GM23338 (cell line): ENCODE results near the gene EZH1. TPM values are rescaled to one million over a fixed set of nuclear protein-coding genes. Genes with fewer than 3 reads are reported as not detected.

Experiments
- ATAC-seq: fragments of 200-7000 bp; cut with Tn5 transposase; 3 replicates; pipeline ENCODE4 v1.9.1; 2020
- DNase-seq: peaks from one replicate; pipeline ENCODE4 v3.0.0-alpha.2; 2015; ENCODE audit warnings: low spot score
- H2AFZ ChIP-seq: fragments of 200-600 bp; sonication (generic); 2 replicates; pipeline ENCODE4 v1.8.0; 2016; ENCODE audit warnings: antibody characterized with exemption, mild to moderate bottlenecking, moderate library complexity
- H3F3A ChIP-seq: fragments of 200-600 bp; sonication (generic); replicated peaks from 2 replicates; pipeline ENCODE4 v1.8.0; 2017; ENCODE audit warnings: antibody characterized with exemption, mixed run types, low read depth
- H3K27ac ChIP-seq: fragments of 200-600 bp; sonication (generic); 2 replicates; pipeline ENCODE4 v1.6.1; 2016; ENCODE audit warnings: low read depth
- H3K27me3 ChIP-seq: fragments of 200-600 bp; sonication (generic); 2 replicates; pipeline ENCODE4 v1.8.0; 2016; ENCODE audit warnings: mild to moderate bottlenecking, mixed run types, moderate library complexity; ENCODE audit not compliant: insufficient read depth
- H3K36me3 ChIP-seq: fragments of 200-600 bp; sonication (generic); 2 replicates; pipeline ENCODE4 v1.8.0; 2016; ENCODE audit warnings: mild to moderate bottlenecking; ENCODE audit not compliant: insufficient read depth
- H3K4me1 ChIP-seq: fragments of 200-600 bp; sonication (generic); 2 replicates; pipeline ENCODE4 v1.8.0; 2016; ENCODE audit warnings: mild to moderate bottlenecking, moderate library complexity; ENCODE audit not compliant: insufficient read depth
- H3K4me2 ChIP-seq: fragments of 200-600 bp; sonication (generic); 2 replicates; pipeline ENCODE4 v1.7.1; 2017; ENCODE audit warnings: mixed run types
- H3K4me3 ChIP-seq: fragments of 200-600 bp; sonication (generic); 2 replicates; pipeline ENCODE4 v1.6.1; 2016; ENCODE audit warnings: mixed run types
- H3K79me2 ChIP-seq: fragments of 200-600 bp; sonication (generic); replicated peaks from 2 replicates; pipeline ENCODE4 v1.8.0; 2017; ENCODE audit warnings: mild to moderate bottlenecking; ENCODE audit not compliant: insufficient read depth
- H3K9me2 ChIP-seq: fragments of 200-600 bp; sonication (generic); 2 replicates; pipeline ENCODE4 v1.8.0; 2017; ENCODE audit not compliant: insufficient read depth
- H4K20me1 ChIP-seq: fragments of 200-600 bp; sonication (generic); replicated peaks from 2 replicates; pipeline ENCODE4 v1.8.0; 2017; ENCODE audit warnings: mild to moderate bottlenecking; ENCODE audit not compliant: insufficient read depth
- H3K27ac Mint-ChIP-seq: 2 replicates; pipeline ENCODE4 v1.8.0; 2020; ENCODE audit warnings: inconsistent platforms, mild to moderate bottlenecking, moderate library complexity, mixed read lengths
- H3K27me3 Mint-ChIP-seq: 3 replicates; pipeline ENCODE4 v1.8.0; 2022; ENCODE audit warnings: low read depth, mild to moderate bottlenecking, moderate library complexity, mixed read lengths, inconsistent platforms; ENCODE audit not compliant: insufficient read depth, poor library complexity
- H3K36me3 Mint-ChIP-seq: 3 replicates; pipeline ENCODE4 v1.8.0; 2021; ENCODE audit warnings: low read depth, mild to moderate bottlenecking, inconsistent platforms, moderate library complexity, mixed read lengths
- H3K4me1 Mint-ChIP-seq: 3 replicates; pipeline ENCODE4 v1.8.0; 2020; ENCODE audit warnings: mild to moderate bottlenecking, inconsistent platforms, mixed read lengths
- H3K4me3 Mint-ChIP-seq: 3 replicates; pipeline ENCODE4 v1.8.0; 2021; ENCODE audit warnings: moderate library complexity, mild to moderate bottlenecking, inconsistent platforms, mixed read lengths
- H3K9me3 Mint-ChIP-seq: 3 replicates; pipeline ENCODE4 v1.8.0; 2020; ENCODE audit warnings: moderate library complexity, mild to moderate bottlenecking, inconsistent platforms, mixed read lengths
- STAT1 ChIP-seq: IDR thresholded peaks from one replicate; pipeline ENCODE4 v1.6.1; 2016; ENCODE audit warnings: antibody characterized with exemption; ENCODE audit not compliant: unreplicated experiment
- polyA plus RNA-seq: library from polyadenylated mRNA; unstranded; fragments of >200 nt; fragmentation: Nextera tagmentation; extraction: Ambion mirVana; gene quantifications from 2 replicates; pipeline ENCODE4 v1.2.1, GENCODE V29; 2016
- total RNA-seq: library from RNA; depleted of rRNA; stranded (reverse); fragments of >200 nt; shearing (Covaris generic); gene quantifications from 2 replicates; pipeline ENCODE4 v1.2.3, GENCODE V29; 2014
- TF ChIP-seq, protein P1 (sequence below), 2 experiments: fragments of 200-600 bp in 1 of 2; sonication (generic) in 1 of 2; conservative IDR thresholded peaks; 2 replicates each; pipeline versions ENCODE4 v1.5.1 to v1.6.1; 2016 to 2017; ENCODE audit warnings: antibody characterized with exemption in 2 of 2, low read depth in 2 of 2, mild to moderate bottlenecking in 2 of 2, moderate library complexity in 1 of 2
- TF ChIP-seq, protein P2 (sequence below): fragments of 250-450 bp; sonication (Bioruptor Pico); IDR thresholded peaks from 2 replicates; pipeline ENCODE4 v1.5.0; 2020; ENCODE audit warnings: mild to moderate bottlenecking, moderate library complexity

The EZH1 gene
- total and polyA plus RNA-seq, 2 experiments from 2014 or later = 16.9 to 18.0 TPM

DNA sequence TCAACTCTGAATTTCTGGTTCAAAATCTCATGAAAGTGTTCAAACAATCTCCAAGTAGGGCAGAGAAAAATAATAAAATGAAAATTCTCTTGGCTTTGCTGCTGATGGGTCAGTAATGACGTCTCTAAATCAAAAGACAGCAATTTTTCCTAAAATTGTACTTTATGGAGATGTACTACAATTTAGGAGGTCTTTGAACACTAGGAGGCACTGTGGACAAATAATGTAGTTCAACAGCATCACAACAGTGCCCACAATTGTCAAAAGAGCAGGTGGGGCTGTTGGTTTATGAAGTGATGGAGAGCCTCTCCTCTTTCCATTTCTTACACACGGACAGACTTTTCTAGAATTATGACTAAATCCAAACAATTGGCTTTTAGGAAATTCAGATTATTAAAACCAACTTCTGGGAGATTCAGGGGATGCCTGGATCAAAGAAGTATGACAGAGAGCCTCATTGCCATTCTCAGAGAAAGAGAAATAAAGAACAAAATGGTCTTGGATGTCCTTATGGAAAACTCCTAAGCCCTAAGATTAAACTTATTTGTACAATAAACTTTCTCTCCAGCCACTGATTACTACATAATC lies 23.8 kb downstream of the EZH1 start:
- no peaks in the 10 kb centered on the region for H3K4me1 ChIP-seq
- peaks cover 13% of the 10 kb centered on the region for H3K36me3 ChIP-seq
- no peak overlapping the region for H2AFZ ChIP-seq
- H3K4me2 ChIP-seq = no peak overlapping the region
- no peaks in the 10 kb centered on the region for H3K9me2 ChIP-seq
- peak; percentile 87 for DNase-seq
- no peaks in the 10 kb centered on the region for H3K9me3 Mint-ChIP-seq
- no peaks in the 10 kb centered on the region for H3F3A ChIP-seq
- H3K36me3 Mint-ChIP-seq = peaks cover 46% of the 10 kb centered on the region
- no peaks in the 10 kb centered on the region for H3K79me2 ChIP-seq
- no peak for TF ChIP-seq STAT1
- TF ChIP-seq, protein P1, sequence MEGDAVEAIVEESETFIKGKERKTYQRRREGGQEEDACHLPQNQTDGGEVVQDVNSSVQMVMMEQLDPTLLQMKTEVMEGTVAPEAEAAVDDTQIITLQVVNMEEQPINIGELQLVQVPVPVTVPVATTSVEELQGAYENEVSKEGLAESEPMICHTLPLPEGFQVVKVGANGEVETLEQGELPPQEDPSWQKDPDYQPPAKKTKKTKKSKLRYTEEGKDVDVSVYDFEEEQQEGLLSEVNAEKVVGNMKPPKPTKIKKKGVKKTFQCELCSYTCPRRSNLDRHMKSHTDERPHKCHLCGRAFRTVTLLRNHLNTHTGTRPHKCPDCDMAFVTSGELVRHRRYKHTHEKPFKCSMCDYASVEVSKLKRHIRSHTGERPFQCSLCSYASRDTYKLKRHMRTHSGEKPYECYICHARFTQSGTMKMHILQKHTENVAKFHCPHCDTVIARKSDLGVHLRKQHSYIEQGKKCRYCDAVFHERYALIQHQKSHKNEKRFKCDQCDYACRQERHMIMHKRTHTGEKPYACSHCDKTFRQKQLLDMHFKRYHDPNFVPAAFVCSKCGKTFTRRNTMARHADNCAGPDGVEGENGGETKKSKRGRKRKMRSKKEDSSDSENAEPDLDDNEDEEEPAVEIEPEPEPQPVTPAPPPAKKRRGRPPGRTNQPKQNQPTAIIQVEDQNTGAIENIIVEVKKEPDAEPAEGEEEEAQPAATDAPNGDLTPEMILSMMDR (conservative IDR thresholded peaks at IDR 0.05; ENCODE audit: low read depth in 2 of 2) = peak; percentile 74 to 84
- H3K27ac Mint-ChIP-seq = no peak overlapping the region
- no peak overlapping the region for H3K27ac ChIP-seq
- no peak overlapping the region for H3K4me3 Mint-ChIP-seq
- H3K27me3 Mint-ChIP-seq = no peaks in the 10 kb centered on the region
- no peaks in the 10 kb centered on the region for H3K27me3 ChIP-seq
- no peak overlapping the region for H3K4me3 ChIP-seq
- H3K4me1 Mint-ChIP-seq = no peaks in the 10 kb centered on the region
- peak; percentile 76 for ATAC-seq
- 0 out of 2 replicates have a peak, but pooled peaks cover 6% of the 10 kb centered on the region for H4K20me1 ChIP-seq

DNA sequence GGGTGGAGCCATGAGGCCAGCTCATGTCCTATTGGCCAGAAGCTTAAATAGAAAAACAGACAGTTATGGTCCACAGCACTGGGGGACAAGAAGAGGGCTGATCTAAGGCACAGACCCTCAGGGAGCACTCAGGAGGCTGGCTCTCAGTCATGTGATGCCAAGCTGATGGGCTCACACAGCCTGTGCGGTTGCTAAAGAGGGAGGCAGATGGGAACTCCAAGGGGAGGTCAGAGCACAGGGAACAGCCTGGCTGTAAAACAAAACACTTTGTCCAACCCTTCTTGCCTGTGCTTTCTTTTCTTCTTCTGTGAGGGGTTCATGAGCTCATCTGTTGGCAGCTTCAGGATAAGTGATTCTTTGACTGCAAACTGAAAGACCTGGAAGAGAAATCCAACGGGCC lies 35.3 kb downstream of the EZH1 start:
- Histone ChIP-seq H4K20me1 (no peaks in the 10 kb centered on the region; the same call in 1 of the 2 replicates), H3F3A (no peaks in the 10 kb centered on the region), H3K9me2 (no peaks in the 10 kb centered on the region), H2AFZ (no peak overlapping the region), H3K27ac (no peak overlapping the region), H3K36me3 (no peaks in the 10 kb centered on the region; the same call in 1 of the 2 replicates), H3K4me2 (no peak overlapping the region), H3K79me2 (no peaks in the 10 kb centered on the region), H3K4me3 (no peak overlapping the region), H3K27me3 (no peaks in the 10 kb centered on the region), H3K4me1 (no peaks in the 10 kb centered on the region)
- DNase-seq = no peak
- ATAC-seq = no peak
- Mint-ChIP-seq H3K36me3 (peaks cover 42% of the 10 kb centered on the region), H3K4me3 (no peak overlapping the region), H3K27me3 (no peaks in the 10 kb centered on the region), H3K4me1 (no peaks in the 10 kb centered on the region), H3K27ac (no peak overlapping the region), H3K9me3 (no peaks in the 10 kb centered on the region)
- TF ChIP-seq, protein P2, sequence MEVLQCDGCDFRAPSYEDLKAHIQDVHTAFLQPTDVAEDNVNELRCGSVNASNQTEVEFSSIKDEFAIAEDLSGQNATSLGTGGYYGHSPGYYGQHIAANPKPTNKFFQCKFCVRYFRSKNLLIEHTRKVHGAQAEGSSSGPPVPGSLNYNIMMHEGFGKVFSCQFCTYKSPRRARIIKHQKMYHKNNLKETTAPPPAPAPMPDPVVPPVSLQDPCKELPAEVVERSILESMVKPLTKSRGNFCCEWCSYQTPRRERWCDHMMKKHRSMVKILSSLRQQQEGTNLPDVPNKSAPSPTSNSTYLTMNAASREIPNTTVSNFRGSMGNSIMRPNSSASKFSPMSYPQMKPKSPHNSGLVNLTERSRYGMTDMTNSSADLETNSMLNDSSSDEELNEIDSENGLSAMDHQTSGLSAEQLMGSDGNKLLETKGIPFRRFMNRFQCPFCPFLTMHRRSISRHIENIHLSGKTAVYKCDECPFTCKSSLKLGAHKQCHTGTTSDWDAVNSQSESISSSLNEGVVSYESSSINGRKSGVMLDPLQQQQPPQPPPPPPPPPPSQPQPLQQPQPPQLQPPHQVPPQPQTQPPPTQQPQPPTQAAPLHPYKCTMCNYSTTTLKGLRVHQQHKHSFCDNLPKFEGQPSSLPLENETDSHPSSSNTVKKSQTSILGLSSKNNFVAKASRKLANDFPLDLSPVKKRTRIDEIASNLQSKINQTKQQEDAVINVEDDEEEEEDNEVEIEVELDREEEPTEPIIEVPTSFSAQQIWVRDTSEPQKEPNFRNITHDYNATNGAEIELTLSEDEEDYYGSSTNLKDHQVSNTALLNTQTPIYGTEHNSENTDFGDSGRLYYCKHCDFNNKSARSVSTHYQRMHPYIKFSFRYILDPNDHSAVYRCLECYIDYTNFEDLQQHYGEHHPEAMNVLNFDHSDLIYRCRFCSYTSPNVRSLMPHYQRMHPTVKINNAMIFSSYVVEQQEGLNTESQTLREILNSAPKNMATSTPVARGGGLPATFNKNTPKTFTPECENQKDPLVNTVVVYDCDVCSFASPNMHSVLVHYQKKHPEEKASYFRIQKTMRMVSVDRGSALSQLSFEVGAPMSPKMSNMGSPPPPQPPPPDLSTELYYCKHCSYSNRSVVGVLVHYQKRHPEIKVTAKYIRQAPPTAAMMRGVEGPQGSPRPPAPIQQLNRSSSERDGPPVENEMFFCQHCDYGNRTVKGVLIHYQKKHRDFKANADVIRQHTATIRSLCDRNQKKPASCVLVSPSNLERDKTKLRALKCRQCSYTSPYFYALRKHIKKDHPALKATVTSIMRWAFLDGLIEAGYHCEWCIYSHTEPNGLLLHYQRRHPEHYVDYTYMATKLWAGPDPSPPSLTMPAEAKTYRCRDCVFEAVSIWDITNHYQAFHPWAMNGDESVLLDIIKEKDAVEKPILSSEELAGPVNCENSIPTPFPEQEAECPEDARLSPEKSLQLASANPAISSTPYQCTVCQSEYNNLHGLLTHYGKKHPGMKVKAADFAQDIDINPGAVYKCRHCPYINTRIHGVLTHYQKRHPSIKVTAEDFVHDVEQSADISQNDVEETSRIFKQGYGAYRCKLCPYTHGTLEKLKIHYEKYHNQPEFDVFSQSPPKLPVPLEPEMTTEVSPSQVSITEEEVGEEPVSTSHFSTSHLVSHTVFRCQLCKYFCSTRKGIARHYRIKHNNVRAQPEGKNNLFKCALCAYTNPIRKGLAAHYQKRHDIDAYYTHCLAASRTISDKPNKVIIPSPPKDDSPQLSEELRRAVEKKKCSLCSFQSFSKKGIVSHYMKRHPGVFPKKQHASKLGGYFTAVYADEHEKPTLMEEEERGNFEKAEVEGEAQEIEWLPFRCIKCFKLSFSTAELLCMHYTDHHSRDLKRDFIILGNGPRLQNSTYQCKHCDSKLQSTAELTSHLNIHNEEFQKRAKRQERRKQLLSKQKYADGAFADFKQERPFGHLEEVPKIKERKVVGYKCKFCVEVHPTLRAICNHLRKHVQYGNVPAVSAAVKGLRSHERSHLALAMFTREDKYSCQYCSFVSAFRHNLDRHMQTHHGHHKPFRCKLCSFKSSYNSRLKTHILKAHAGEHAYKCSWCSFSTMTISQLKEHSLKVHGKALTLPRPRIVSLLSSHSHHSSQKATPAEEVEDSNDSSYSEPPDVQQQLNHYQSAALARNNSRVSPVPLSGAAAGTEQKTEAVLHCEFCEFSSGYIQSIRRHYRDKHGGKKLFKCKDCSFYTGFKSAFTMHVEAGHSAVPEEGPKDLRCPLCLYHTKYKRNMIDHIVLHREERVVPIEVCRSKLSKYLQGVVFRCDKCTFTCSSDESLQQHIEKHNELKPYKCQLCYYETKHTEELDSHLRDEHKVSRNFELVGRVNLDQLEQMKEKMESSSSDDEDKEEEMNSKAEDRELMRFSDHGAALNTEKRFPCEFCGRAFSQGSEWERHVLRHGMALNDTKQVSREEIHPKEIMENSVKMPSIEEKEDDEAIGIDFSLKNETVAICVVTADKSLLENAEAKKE (CRISPR knock-in tag) = no peak
